Epidermal melanocyte (primary cell): ENCODE measurements around the gene KCNA4.
"Not testable (repeated sequence)": the region's sequence is repeated elsewhere in the genome, so short reads cannot be mapped to it uniquely, and the experiment has no call there.

Experiments used
- DNase-seq: peaks from one replicate; pipeline ENCODE4 v3.0.0; 2011; ENCODE audit warnings: low spot score; ENCODE audit not compliant: insufficient read length

KCNA4 gene

GRCh38 chr11:30016588-30017363 lies at the start of gene KCNA4:
Gene KCNA4 (minus strand): TSS chr11:30017030. CDS start chr11:30012678, 4,352 bp downstream.
- DNase-seq = no peak

- DNase-seq = no peak
Observed at GRCh38 chr11:30062103-30062502, 45.3 kb upstream of the KCNA4 start.

GRCh38 chr11:30059172-30059815 lies 42.5 kb upstream of the KCNA4 start:
- no peak for DNase-seq

DNA sequence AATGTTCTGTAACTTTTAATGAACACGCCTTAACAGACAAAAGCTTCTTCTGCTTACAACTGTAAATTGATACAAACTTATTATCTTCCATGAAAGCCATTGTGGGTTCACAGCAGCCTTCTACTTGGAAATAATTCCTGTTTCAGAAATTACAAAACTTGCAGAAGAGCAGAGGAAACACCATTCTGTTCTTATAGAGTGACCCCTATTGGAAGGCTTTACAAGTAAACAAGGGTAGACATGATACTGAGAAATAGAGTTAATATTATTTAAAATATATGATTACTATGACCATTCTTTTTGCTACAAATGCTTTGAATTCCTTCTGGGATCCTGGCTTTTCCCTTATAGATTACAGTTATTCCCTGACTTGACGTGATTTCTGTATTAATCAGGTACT lies 32.4 kb upstream of the KCNA4 start:
- no peak for DNase-seq

- DNase-seq = no peak
Observed at GRCh38 chr11:30046578-30046945, 29.7 kb upstream of the KCNA4 start.

DNA sequence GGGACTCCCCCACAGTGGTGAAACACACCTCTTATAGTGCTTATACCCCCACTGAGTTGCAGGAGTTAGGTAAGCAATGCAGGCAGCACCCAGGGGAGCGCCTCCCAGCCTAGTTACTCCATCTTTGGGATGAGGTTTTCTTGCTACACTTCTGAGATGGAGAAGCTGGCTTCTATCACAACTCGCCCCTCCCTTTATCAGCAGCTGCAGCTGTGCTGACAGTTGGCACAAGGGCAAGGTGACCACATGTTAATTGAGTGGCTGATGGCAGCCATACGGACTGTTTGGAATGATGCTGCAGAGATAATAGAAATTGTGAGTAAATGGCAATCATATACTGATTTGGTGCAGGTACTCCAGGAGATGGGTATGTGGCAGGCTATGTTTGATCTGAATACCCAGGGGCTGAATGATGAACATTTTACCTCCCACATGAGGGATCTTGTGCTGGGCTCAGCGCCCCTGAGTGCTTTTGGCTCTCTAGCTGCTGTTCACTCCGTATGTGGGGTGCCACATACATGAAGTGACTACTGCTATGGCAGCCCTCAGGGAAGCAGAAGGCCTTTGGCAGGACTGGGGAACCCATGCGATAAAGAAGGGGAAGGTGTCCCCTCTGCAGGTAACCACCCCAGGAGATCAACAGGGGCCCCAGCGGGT lies 29.2 kb upstream of the KCNA4 start:
- DNase-seq = no peak

GRCh38 chr11:30045144-30045543 lies 28.3 kb upstream of the KCNA4 start:
- no peak for DNase-seq

- DNase-seq = no peak
Observed at GRCh38 chr11:30041171-30041570, 24.3 kb upstream of the KCNA4 start.

DNA sequence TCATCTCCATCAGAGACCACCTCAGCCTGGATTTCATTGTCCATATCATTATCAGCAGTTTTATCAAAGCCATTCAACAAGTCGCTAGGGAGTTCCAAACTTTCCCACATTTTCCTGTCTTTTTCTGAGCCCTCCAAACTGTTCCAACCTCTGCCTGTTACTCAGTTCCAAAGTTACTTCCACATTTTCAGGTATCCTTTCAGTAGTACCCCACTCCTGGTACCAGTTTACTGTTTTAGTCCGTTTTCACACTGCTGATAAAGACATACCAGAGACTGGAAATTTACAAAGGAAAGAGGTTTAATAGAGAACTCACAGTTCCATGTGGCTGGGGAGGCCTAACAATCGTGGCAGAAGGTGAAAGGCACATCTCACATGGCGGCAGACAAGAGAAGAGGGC lies 17.9 kb upstream of the KCNA4 start:
- not testable (repeated sequence) for DNase-seq

GRCh38 chr11:30034166-30034565 lies 17.3 kb upstream of the KCNA4 start:
- not testable (repeated sequence) for DNase-seq

- no peak for DNase-seq
Observed at GRCh38 chr11:30025396-30026139, 8.7 kb upstream of the KCNA4 start.

GRCh38 chr11:30023074-30023473 lies 6.2 kb upstream of the KCNA4 start:
- no peak for DNase-seq

- DNase-seq = no peak
Observed at GRCh38 chr11:30019481-30019880, 2.7 kb upstream of the KCNA4 start.

- no peak for DNase-seq
Observed at GRCh38 chr11:30018495-30018894, 1.7 kb upstream of the KCNA4 start.

GRCh38 chr11:30017445-30017895 lies 640 bp upstream of the KCNA4 start:
- DNase-seq = no peak

- DNase-seq = no peak
Observed at GRCh38 chr11:30015725-30016412, 961 bp downstream of the KCNA4 start.

DNA sequence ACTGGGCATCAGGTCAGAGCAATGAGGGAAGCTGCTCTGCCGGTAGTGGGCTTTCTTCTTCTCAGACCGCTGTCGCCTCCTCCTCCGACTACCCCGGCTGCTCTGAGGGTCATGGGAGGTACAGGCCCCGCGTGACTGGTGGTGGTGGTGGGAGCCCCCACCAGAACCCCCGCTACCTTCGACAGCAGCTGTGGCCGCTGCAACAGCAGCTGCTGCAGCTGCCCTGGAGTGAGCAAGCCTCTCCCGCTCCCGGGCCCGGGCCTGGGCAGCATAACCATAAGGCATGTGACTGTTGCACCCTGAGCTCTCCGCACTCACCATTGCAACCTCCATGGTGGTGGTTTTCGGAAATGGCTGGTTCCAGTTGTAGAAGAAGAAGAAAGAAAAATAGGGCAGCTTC lies 4.5 kb downstream of the KCNA4 start:
- DNase-seq = no peak

GRCh38 chr11:30009060-30009459 lies 7.8 kb downstream of the KCNA4 start:
- DNase-seq = no peak

GRCh38 chr11:30006876-30007275 lies 10.0 kb downstream of the KCNA4 start:
- DNase-seq = no peak

DNA sequence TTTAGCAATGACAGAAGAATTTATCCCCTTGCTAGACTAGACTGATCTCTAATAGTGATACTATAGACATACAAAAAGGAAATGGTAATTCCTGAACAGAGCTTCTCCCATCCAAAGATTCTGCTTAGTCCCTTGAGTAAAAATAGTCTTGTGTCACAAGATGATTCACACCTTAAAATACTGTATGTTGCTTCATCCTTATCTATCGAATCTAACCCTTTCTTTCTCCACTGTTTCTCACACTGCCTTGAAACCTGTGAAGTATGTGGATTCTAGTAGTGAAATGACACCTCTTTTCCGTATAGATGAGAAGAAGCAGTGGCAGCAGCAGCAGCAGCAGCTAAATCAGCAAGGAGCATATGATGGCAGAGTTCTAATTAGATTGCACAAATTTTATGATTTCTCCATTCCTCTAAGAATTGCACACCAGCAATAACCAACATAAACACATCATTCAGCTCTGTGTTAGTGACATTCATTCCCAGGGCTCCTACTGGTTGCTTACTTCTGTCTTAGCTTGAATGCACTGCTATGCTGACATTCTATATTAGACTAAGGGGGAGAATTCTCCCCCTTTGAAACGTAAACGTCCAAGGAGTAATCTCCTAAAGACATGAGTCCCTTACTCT lies 14.6 kb downstream of the KCNA4 start:
- DNase-seq = no peak
